Neutrophil (primary cell): ENCODE measurements around the gene ARHGAP8.

Source experiments
- H3K27ac ChIP-seq: fragments of 200-600 bp; sonication (generic); 2 replicates; pipeline ENCODE4 v1.5.1; 2016; ENCODE audit warnings: mild to moderate bottlenecking, moderate library complexity
- H3K27me3 ChIP-seq: fragments of 200-600 bp; sonication (generic); 2 replicates; pipeline ENCODE4 v1.6.0; 2016; ENCODE audit warnings: mild to moderate bottlenecking
- H3K36me3 ChIP-seq: fragments of 200-600 bp; sonication (generic); 2 replicates; pipeline ENCODE4 v1.5.1; 2017
- H3K4me1 ChIP-seq, 2 experiments: fragments of 200-600 bp in 1 of 2; sonication (generic) in 1 of 2; 1 replicate in 1 of 2; 2 replicates in 1 of 2; pipeline versions ENCODE4 v1.5.1 to v1.6.1; 2013 to 2016; ENCODE audit warnings: low read depth in 1 of 2, low read length in 1 of 2, mild to moderate bottlenecking in 1 of 2, moderate library complexity in 1 of 2; ENCODE audit not compliant: control insufficient read depth in 1 of 2, insufficient read depth in 1 of 2
- H3K4me3 ChIP-seq, 2 experiments: fragments of 200-600 bp in 1 of 2; sonication (generic) in 1 of 2; 1 replicate in 1 of 2; 2 replicates in 1 of 2; pipeline ENCODE4 v1.5.1; 2013 to 2016; ENCODE audit warnings: low read depth in 1 of 2, low read length in 1 of 2, mild to moderate bottlenecking in 1 of 2, moderate library complexity in 1 of 2
- H3K9me3 ChIP-seq: fragments of 200-600 bp; sonication (generic); 2 replicates; pipeline ENCODE4 v1.5.1; 2016
- TF ChIP-seq, protein P1 (sequence below): fragments of 200-600 bp; sonication (generic); IDR thresholded peaks from 2 replicates; pipeline ENCODE4 v1.5.1; 2016; ENCODE audit warnings: antibody characterized with exemption

The ARHGAP8 gene

GRCh38 chr22:44802071-44802700 lies 49.8 kb downstream of the ARHGAP8 start:
- Histone ChIP-seq H3K27me3 (no peaks in the 10 kb centered on the region), H3K27ac (no peak overlapping the region), H3K9me3 (no peaks in the 10 kb centered on the region), H3K4me1 (no peaks in the 10 kb centered on the region), H3K36me3 (no peaks in the 10 kb centered on the region), H3K4me3 (no peak overlapping the region)
- TF ChIP-seq, protein P1, sequence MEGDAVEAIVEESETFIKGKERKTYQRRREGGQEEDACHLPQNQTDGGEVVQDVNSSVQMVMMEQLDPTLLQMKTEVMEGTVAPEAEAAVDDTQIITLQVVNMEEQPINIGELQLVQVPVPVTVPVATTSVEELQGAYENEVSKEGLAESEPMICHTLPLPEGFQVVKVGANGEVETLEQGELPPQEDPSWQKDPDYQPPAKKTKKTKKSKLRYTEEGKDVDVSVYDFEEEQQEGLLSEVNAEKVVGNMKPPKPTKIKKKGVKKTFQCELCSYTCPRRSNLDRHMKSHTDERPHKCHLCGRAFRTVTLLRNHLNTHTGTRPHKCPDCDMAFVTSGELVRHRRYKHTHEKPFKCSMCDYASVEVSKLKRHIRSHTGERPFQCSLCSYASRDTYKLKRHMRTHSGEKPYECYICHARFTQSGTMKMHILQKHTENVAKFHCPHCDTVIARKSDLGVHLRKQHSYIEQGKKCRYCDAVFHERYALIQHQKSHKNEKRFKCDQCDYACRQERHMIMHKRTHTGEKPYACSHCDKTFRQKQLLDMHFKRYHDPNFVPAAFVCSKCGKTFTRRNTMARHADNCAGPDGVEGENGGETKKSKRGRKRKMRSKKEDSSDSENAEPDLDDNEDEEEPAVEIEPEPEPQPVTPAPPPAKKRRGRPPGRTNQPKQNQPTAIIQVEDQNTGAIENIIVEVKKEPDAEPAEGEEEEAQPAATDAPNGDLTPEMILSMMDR, result no peak

GRCh38 chr22:44802956-44803355 lies 50.6 kb downstream of the ARHGAP8 start:
- Histone ChIP-seq H3K9me3 (no peaks in the 10 kb centered on the region), H3K4me1 (no peaks in the 10 kb centered on the region), H3K27ac (no peak overlapping the region), H3K36me3 (no peaks in the 10 kb centered on the region), H3K27me3 (no peaks in the 10 kb centered on the region), H3K4me3 (no peak overlapping the region)
- TF ChIP-seq, protein P1, result no peak

GRCh38 chr22:44804327-44804726 lies 52.0 kb downstream of the ARHGAP8 start:
- TF ChIP-seq, protein P1, result no peak
- no peak overlapping the region for H3K27ac ChIP-seq
- no peaks in the 10 kb centered on the region for H3K9me3 ChIP-seq
- H3K27me3 ChIP-seq, result no peaks in the 10 kb centered on the region
- no peaks in the 10 kb centered on the region for H3K4me1 ChIP-seq
- H3K4me3 ChIP-seq, result no peak overlapping the region
- no peaks in the 10 kb centered on the region for H3K36me3 ChIP-seq

GRCh38 chr22:44805711-44806110 lies 53.3 kb downstream of the ARHGAP8 start:
- no peak overlapping the region for H3K27ac ChIP-seq
- H3K36me3 ChIP-seq, result no peaks in the 10 kb centered on the region
- no peaks in the 10 kb centered on the region for H3K9me3 ChIP-seq
- H3K4me1 ChIP-seq, result no peaks in the 10 kb centered on the region
- no peak overlapping the region for H3K4me3 ChIP-seq
- no peaks in the 10 kb centered on the region for H3K27me3 ChIP-seq
- TF ChIP-seq, protein P1, result no peak

- H3K9me3 ChIP-seq, result no peaks in the 10 kb centered on the region
- TF ChIP-seq, protein P1, result no peak
- H3K27me3 ChIP-seq, result no peaks in the 10 kb centered on the region
- H3K36me3 ChIP-seq, result no peaks in the 10 kb centered on the region
- no peak overlapping the region for H3K4me3 ChIP-seq
- H3K27ac ChIP-seq, result no peak overlapping the region
- no peaks in the 10 kb centered on the region for H3K4me1 ChIP-seq
These were observed 54.9 kb downstream of the ARHGAP8 start for GRCh38 chr22:44807232-44807631.
